HG03575 (cell line): Measurements from ENCODE around the gene MVB12B.

Experiments used
- ATAC-seq: cut with Tn5 transposase; IDR thresholded peaks from one replicate; pipeline ENCODE4 v1.9.1; 2021; ENCODE audit not compliant: unreplicated experiment, insufficient number of reproducible peaks, low FRiP score; ENCODE audit errors: extremely low read depth

The MVB12B gene

GRCh38 chr9:126376311-126377175 lies 49.9 kb downstream of the MVB12B start:
- ATAC-seq = no peak

GRCh38 chr9:126377176-126377509 lies 50.5 kb downstream of the MVB12B start:
- ATAC-seq = no peak

- ATAC-seq = no peak
Measured at GRCh38 chr9:126377536-126377935, 50.9 kb downstream of the MVB12B start.

- ATAC-seq = no peak
Measured at GRCh38 chr9:126378761-126379160, 52.1 kb downstream of the MVB12B start.

- ATAC-seq = no peak
Measured at GRCh38 chr9:126379661-126380360, 53.2 kb downstream of the MVB12B start.

- no peak for ATAC-seq
Measured at GRCh38 chr9:126380447-126380846, 53.8 kb downstream of the MVB12B start.

GRCh38 chr9:126381195-126381594 lies 54.6 kb downstream of the MVB12B start:
- ATAC-seq = no peak

GRCh38 chr9:126383406-126384046 lies 56.9 kb downstream of the MVB12B start:
- no peak for ATAC-seq

- ATAC-seq = no peak
Measured at GRCh38 chr9:126384926-126385325, 58.3 kb downstream of the MVB12B start.

GRCh38 chr9:126386088-126386487 lies 59.5 kb downstream of the MVB12B start:
- ATAC-seq = no peak

- ATAC-seq = no peak
Measured at GRCh38 chr9:126386776-126387175, 60.1 kb downstream of the MVB12B start.

- no peak for ATAC-seq
Measured at GRCh38 chr9:126388964-126389708, 62.5 kb downstream of the MVB12B start.

- no peak for ATAC-seq
Measured at GRCh38 chr9:126389992-126390391, 63.4 kb downstream of the MVB12B start.

GRCh38 chr9:126390923-126391322 lies 64.3 kb downstream of the MVB12B start:
- no peak for ATAC-seq

GRCh38 chr9:126391713-126392661 lies 65.4 kb downstream of the MVB12B start:
- no peak for ATAC-seq

GRCh38 chr9:126392662-126393371 lies 66.2 kb downstream of the MVB12B start:
- ATAC-seq = no peak

GRCh38 chr9:126393876-126394275 lies 67.2 kb downstream of the MVB12B start:
- no peak for ATAC-seq

- ATAC-seq = no peak
Measured at GRCh38 chr9:126394802-126395201, 68.2 kb downstream of the MVB12B start.
